IMR-90 (cell line): Measurements from ENCODE around the gene MYO9B. TPM values are rescaled to one million over a fixed set of nuclear protein-coding genes. Genes with fewer than 3 reads are reported as not detected.

Source experiments
- ATAC-seq: fragments of 200-7000 bp; cut with Tn5 transposase; 2 replicates; pipeline ENCODE4 v1.9.1; 2020; ENCODE audit warnings: low read depth, mild to moderate bottlenecking, moderate library complexity
- BruUV-seq: library from RNA; stranded (reverse); fragments of 400-500 nt; replicated peaks from 2 replicates; lab custom pipeline; 2021; lab: Mats Ljungman, UMichigan
- CTCF ChIA-PET: fragments of 300-600 bp; formaldehyde crosslinking; extraction: SDS; loops from one replicate; lab custom pipeline; 2021; ENCODE audit warnings: antibody characterized with exemption; lab: Yijun Ruan, JAX
- POLR2A ChIA-PET: fragments of 300-600 bp; sonication (Branson Sonifier 250); formaldehyde crosslinking; loops from one replicate; lab custom pipeline; 2022; ENCODE audit warnings: antibody characterized with exemption; ENCODE audit not compliant: unreplicated experiment; lab: Charles Lee
- DNase-seq: peaks from one replicate; pipeline ENCODE4 v3.0.0; 2013
- H2AFZ ChIP-seq: replicated peaks from 2 replicates; pipeline ENCODE3; 2013; ENCODE audit warnings: low read length, mild to moderate bottlenecking; ENCODE audit not compliant: poor library complexity
- H2AK5ac ChIP-seq: 2 replicates; pipeline ENCODE4 v1.6.1; 2013; ENCODE audit warnings: low read depth, low read length, inconsistent platforms
- H2AK9ac ChIP-seq: replicated peaks from 2 replicates; pipeline ENCODE3; 2013; ENCODE audit warnings: mild to moderate bottlenecking, low read depth, low read length, moderate library complexity; ENCODE audit not compliant: poor library complexity
- H2BK120ac ChIP-seq: 2 replicates; pipeline ENCODE4 v1.6.1; 2013; ENCODE audit warnings: low read depth, low read length, inconsistent platforms
- H2BK15ac ChIP-seq: 3 replicates; pipeline ENCODE4 v1.6.1; 2013; ENCODE audit warnings: low read depth, low read length, inconsistent platforms
- H2BK20ac ChIP-seq: 2 replicates; pipeline ENCODE4 v1.6.1; 2013; ENCODE audit warnings: low read depth, mild to moderate bottlenecking, inconsistent platforms, low read length, moderate library complexity
- H2BK5ac ChIP-seq: 2 replicates; pipeline ENCODE4 v1.6.1; 2013; ENCODE audit warnings: mild to moderate bottlenecking, low read depth, low read length, inconsistent platforms; ENCODE audit not compliant: poor library complexity, severe bottlenecking
- H3K14ac ChIP-seq: replicated peaks from 2 replicates; pipeline ENCODE4 v1.6.1; 2013; ENCODE audit warnings: low read depth, low read length, inconsistent platforms
- H3K18ac ChIP-seq: 2 replicates; pipeline ENCODE4 v1.6.1; 2013; ENCODE audit warnings: low read depth, low read length, control low read depth
- H3K23ac ChIP-seq: 2 replicates; pipeline ENCODE4 v1.6.1; 2013; ENCODE audit warnings: low read depth, low read length, inconsistent platforms
- H3K27ac ChIP-seq: 2 replicates; pipeline ENCODE4 v1.5.1; 2013; ENCODE audit warnings: mild to moderate bottlenecking, control low read depth, low read length; ENCODE audit not compliant: insufficient read depth
- H3K27me3 ChIP-seq: 2 replicates; pipeline ENCODE4 v1.6.1; 2013; ENCODE audit warnings: low read length; ENCODE audit not compliant: control insufficient read depth, insufficient read depth
- H3K36me3 ChIP-seq: 2 replicates; pipeline ENCODE4 v1.6.1; 2013; ENCODE audit warnings: low read length, mixed read lengths; ENCODE audit not compliant: control insufficient read depth, insufficient read depth
- H3K4ac ChIP-seq: 2 replicates; pipeline ENCODE4 v1.6.1; 2013; ENCODE audit warnings: low read depth, low read length, inconsistent platforms
- H3K4me1 ChIP-seq: 2 replicates; pipeline ENCODE4 v1.6.1; 2013; ENCODE audit warnings: low read length, mixed read lengths; ENCODE audit not compliant: control insufficient read depth, insufficient read depth
- H3K4me2 ChIP-seq: 2 replicates; pipeline ENCODE4 v1.6.1; 2013; ENCODE audit warnings: low read depth, mild to moderate bottlenecking, control low read depth, low read length, moderate library complexity
- H3K4me3 ChIP-seq: 2 replicates; pipeline ENCODE4 v1.5.1; 2013; ENCODE audit warnings: low read depth, mild to moderate bottlenecking, control low read depth, low read length, moderate library complexity; ENCODE audit not compliant: insufficient read depth
- H3K56ac ChIP-seq: 2 replicates; pipeline ENCODE4 v1.6.1; 2013; ENCODE audit warnings: low read length, inconsistent platforms; ENCODE audit not compliant: insufficient read depth; ENCODE audit errors: extremely low read depth
- H3K79me1 ChIP-seq, 2 experiments: 2 replicates each; pipeline ENCODE4 v1.6.1; 2013; ENCODE audit warnings: low read length in 2 of 2, inconsistent platforms in 1 of 2, low read depth in 1 of 2
- H3K9ac ChIP-seq: 2 replicates; pipeline ENCODE4 v1.6.1; 2013; ENCODE audit warnings: low read depth, low read length, control low read depth
- H3K9me1 ChIP-seq: 2 replicates; pipeline ENCODE4 v1.6.1; 2013; ENCODE audit warnings: low read length, inconsistent platforms; ENCODE audit not compliant: insufficient read depth
- H3K9me3 ChIP-seq: 2 replicates; pipeline ENCODE4 v1.6.1; 2013; ENCODE audit warnings: low read length; ENCODE audit not compliant: control insufficient read depth, insufficient read depth
- H4K20me1 ChIP-seq: 2 replicates; pipeline ENCODE4 v1.6.1; 2013; ENCODE audit warnings: low read length, inconsistent platforms; ENCODE audit not compliant: insufficient read depth
- H4K5ac ChIP-seq: 2 replicates; pipeline ENCODE4 v1.6.1; 2013; ENCODE audit warnings: mild to moderate bottlenecking, low read depth, low read length, control low read depth
- H4K8ac ChIP-seq, 2 experiments: 2 replicates each; pipeline ENCODE4 v1.6.1; 2013; ENCODE audit warnings: low read depth in 2 of 2, low read length in 2 of 2, control low read depth in 1 of 2, inconsistent platforms in 1 of 2
- H4K91ac ChIP-seq: 2 replicates; pipeline ENCODE4 v1.6.1; 2013; ENCODE audit warnings: low read depth, low read length, inconsistent platforms; ENCODE audit not compliant: insufficient read depth
- BHLHE40 ChIP-seq: fragments of 150-350 bp; IDR thresholded peaks from 2 replicates; pipeline ENCODE4 v1.6.1; 2016; ENCODE audit warnings: mild to moderate bottlenecking, low read depth, low read length
- CEBPB ChIP-seq: IDR thresholded peaks from 2 replicates; pipeline ENCODE4 v1.6.1; 2012; ENCODE audit warnings: low read depth, low read length, improper control_type of control experiment
- CHD1 ChIP-seq: IDR thresholded peaks from 2 replicates; pipeline ENCODE4 v1.6.1; 2012; ENCODE audit warnings: low read depth, low read length, improper control_type of control experiment
- CTCF ChIP-seq: conservative IDR thresholded peaks from 2 replicates; pipeline ENCODE4 v1.5.1; 2012; ENCODE audit warnings: mild to moderate bottlenecking, low read depth, low read length, improper control_type of control experiment
- ELK1 ChIP-seq: fragments of 150-350 bp; IDR thresholded peaks from 2 replicates; pipeline ENCODE4 v1.6.1; 2016; ENCODE audit warnings: low read depth, mild to moderate bottlenecking, low read length, moderate library complexity, borderline replicate concordance
- FOS ChIP-seq: fragments of 150-350 bp; IDR thresholded peaks from 2 replicates; pipeline ENCODE4 v1.6.1; 2016; ENCODE audit warnings: low read depth, low read length
- MAFK ChIP-seq: IDR thresholded peaks from 2 replicates; pipeline ENCODE4 v1.6.1; 2012; ENCODE audit warnings: low read depth, low read length, improper control_type of control experiment
- MAZ ChIP-seq: IDR thresholded peaks from 2 replicates; pipeline ENCODE4 v1.6.1; 2012; ENCODE audit warnings: low read depth, mild to moderate bottlenecking, low read length, improper control_type of control experiment, moderate library complexity, borderline replicate concordance
- MXI1 ChIP-seq: IDR thresholded peaks from 2 replicates; pipeline ENCODE4 v1.6.1; 2012; ENCODE audit warnings: low read depth, mild to moderate bottlenecking, low read length, moderate library complexity, borderline replicate concordance
- NFE2L2 ChIP-seq: fragments of 150-350 bp; IDR thresholded peaks from 2 replicates; pipeline ENCODE4 v1.6.1; 2016; ENCODE audit warnings: low read depth, mild to moderate bottlenecking, low read length
- POLR2A ChIP-seq: IDR thresholded peaks from 2 replicates; pipeline ENCODE4 v1.6.1; 2012; ENCODE audit warnings: mild to moderate bottlenecking, low read depth, low read length
- RAD21 ChIP-seq: IDR thresholded peaks from 2 replicates; pipeline ENCODE4 v1.6.1; 2012; ENCODE audit warnings: low read length, improper control_type of control experiment
- RCOR1 ChIP-seq: IDR thresholded peaks from 2 replicates; pipeline ENCODE4 v1.6.1; 2012; ENCODE audit warnings: mild to moderate bottlenecking, low read length, improper control_type of control experiment; ENCODE audit not compliant: insufficient replicate concordance
- RFX5 ChIP-seq: IDR thresholded peaks from 2 replicates; pipeline ENCODE4 v1.8.0; 2012; ENCODE audit warnings: low read depth, mild to moderate bottlenecking, low read length, moderate library complexity
- SMC3 ChIP-seq: fragments of 150-350 bp; IDR thresholded peaks from 2 replicates; pipeline ENCODE4 v1.6.1; 2016; ENCODE audit warnings: low read depth, mild to moderate bottlenecking, antibody characterized with exemption, low read length, moderate library complexity
- USF2 ChIP-seq: fragments of 150-350 bp; IDR thresholded peaks from 2 replicates; pipeline ENCODE4 v1.6.1; 2017; ENCODE audit warnings: mild to moderate bottlenecking, antibody characterized with exemption, low read length, low read depth
- WGBS, 2 experiments: methylation state at CpG; one replicate each; pipeline versions ENCODE4 v1.1.5 to v1.1.7; 2013; ENCODE audit warnings: missing lambda C conversion rate in 2 of 2; ENCODE audit not compliant: insufficient read length in 1 of 2; ENCODE audit errors: extremely low coverage in 2 of 2; 5-methylcytosine and 5-hydroxymethylcytosine counted together
- dilution Hi-C: fragments of 300-500 bp; cut with HindIII; formaldehyde crosslinking; loops from one replicate; pipeline ENCODE4 v1.14.3; 2018; ENCODE audit warnings: low sequenced_read_pairs; ENCODE audit not compliant: unreplicated experiment
- in situ Hi-C: fragments of 300-500 bp; cut with MboI; formaldehyde crosslinking; loops from 3 replicates; pipeline ENCODE4 v1.14.3; 2019; ENCODE audit warnings: low sequenced_read_pairs, inconsistent platforms, mixed read lengths
- intact Hi-C: fragments of 100-400 bp; cut with micrococcal nuclease; formaldehyde crosslinking; loops from 2 replicates; pipeline ENCODE4 v1.10.0; 2022
- polyA plus RNA-seq, 3 experiments: library from polyadenylated mRNA; depleted of rRNA; stranded (reverse); fragments of >200 nt; gene quantifications; 2 replicates each; pipeline ENCODE4 v1.2.3, GENCODE V29; 2012; ENCODE audit warnings: low replicate concordance in 1 of 3
- total RNA-seq: library from RNA; depleted of rRNA; stranded (reverse); fragments of >200 nt; gene quantifications from 2 replicates; pipeline ENCODE4 v1.2.3, GENCODE V29; 2012

Gene MYO9B
- total and polyA plus RNA-seq, 2 of the 4 experiments (the other 2 are of a cell fraction), result 61.8 to 77.8 TPM

GRCh38 chr19:17197666-17198065 is 122.1 kb downstream of the MYO9B start:
- dilution Hi-C loops, result no loop called here
- WGBS, 2 experiments, result no CpG with 5 or more reads among the region's 16 CpGs
- Histone ChIP-seq H3K9ac (no peak overlapping the region), H3K9me3 (no peaks in the 10 kb centered on the region), H2AFZ (no peak overlapping the region), H3K79me1 (peaks cover 7 to 29% of the 10 kb centered on the region in 2 experiments; a peak in 3 of 4 replicates), H3K4me2 (no peak overlapping the region), H2BK15ac (no peak overlapping the region), H4K5ac (no peak overlapping the region), H3K27ac (no peak overlapping the region), H2AK9ac (no peak overlapping the region), H2BK20ac (no peak overlapping the region), H3K14ac (no peak overlapping the region), H2BK5ac (no peak overlapping the region), H3K27me3 (no peaks in the 10 kb centered on the region), H4K91ac (no peak overlapping the region), H3K56ac (no peak overlapping the region), H4K20me1 (peaks cover 9% of the 10 kb centered on the region), H3K4me1 (no peaks in the 10 kb centered on the region), H3K4me3 (no peak overlapping the region), H3K4ac (no peak overlapping the region), H3K9me1 (peaks cover 3% of the 10 kb centered on the region; the same call in 1 of the 2 replicates), H3K36me3 (peaks cover 84% of the 10 kb centered on the region), H3K18ac (no peak overlapping the region), H2AK5ac (no peak overlapping the region), H4K8ac (no peak overlapping the region), H3K23ac (no peak overlapping the region), H2BK120ac (no peak overlapping the region)
- TF ChIP-seq RAD21, result no peak
- TF ChIP-seq RFX5, result no peak
- no peak for TF ChIP-seq CHD1
- no peak for TF ChIP-seq NFE2L2
- TF ChIP-seq MAFK, result no peak
- TF ChIP-seq FOS, result no peak
- TF ChIP-seq MAZ, result no peak
- TF ChIP-seq ELK1, result no peak
- TF ChIP-seq MXI1, result no peak
- TF ChIP-seq BHLHE40, result no peak
- no peak for TF ChIP-seq CEBPB
- TF ChIP-seq RCOR1, result no peak
- no peak for TF ChIP-seq USF2
- TF ChIP-seq POLR2A, result no peak
- no peak for TF ChIP-seq SMC3
- TF ChIP-seq CTCF, result no peak
- CTCF ChIA-PET, result no interaction called here
- intact Hi-C loops, result no loop called here
- ATAC-seq, result no peak
- DNase-seq, result no peak
- POLR2A ChIA-PET, result no interaction called here
- in situ Hi-C loops, result no loop called here
- BruUV-seq, result no TSS peak
